Sigmoid colon (tissue), 7 donors: ENCODE data around the gene SRSF2. TPM values are rescaled to one million over a fixed set of nuclear protein-coding genes. Genes with fewer than 3 reads are reported as not detected.
"Not testable (repeated sequence)": the region's sequence is repeated elsewhere in the genome, so short reads cannot be mapped to it uniquely, and the experiment has no call there.

Experiments
- DNase-seq: peaks from one replicate; pipeline ENCODE4 v3.0.0-alpha.2; 2019
- H3K27ac ChIP-seq, 4 donors: fragments of 200-600 bp; sonication (generic); one replicate each; pipeline ENCODE4 v1.5.1; 2016 to 2019; ENCODE audit warnings: mild to moderate bottlenecking in 1 of 4
- H3K27me3 ChIP-seq, 3 donors: fragments of 200-600 bp; sonication (generic); one replicate each; pipeline ENCODE4 v1.5.1; 2019; ENCODE audit warnings: mild to moderate bottlenecking in 1 of 3
- H3K36me3 ChIP-seq, 4 donors: fragments of 200-600 bp; sonication (generic); one replicate each; pipeline ENCODE4 v1.5.1; 2016 to 2019
- H3K4me1 ChIP-seq, 4 donors: fragments of 200-600 bp; sonication (generic); one replicate each; pipeline ENCODE4 v1.5.1; 2017 to 2019
- H3K4me3 ChIP-seq, 4 donors: fragments of 200-600 bp; sonication (generic); one replicate each; pipeline ENCODE4 v1.5.1; 2017 to 2019; ENCODE audit warnings: mild to moderate bottlenecking in 2 of 4, moderate library complexity in 1 of 4
- H3K9me3 ChIP-seq, 4 donors: fragments of 200-600 bp in 3 of 4; sonication (generic) in 3 of 4; one replicate each; pipeline versions ENCODE4 v1.5.1 to v1.6.1; 2013 to 2019
- EP300 ChIP-seq, 4 donors: sonication (generic); formaldehyde crosslinking; IDR thresholded peaks; one replicate each; pipeline ENCODE4 v1.6.1; 2017; ENCODE audit warnings: antibody characterized with exemption in 4 of 4
- POLR2A ChIP-seq, 2 donors: fragments of 450-650 bp; IDR thresholded peaks; one replicate each; pipeline ENCODE4 v1.6.1; 2016; ENCODE audit warnings: antibody characterized with exemption in 2 of 2, mild to moderate bottlenecking in 2 of 2, moderate library complexity in 2 of 2
- POLR2AphosphoS5 ChIP-seq, 4 donors: sonication (generic); formaldehyde crosslinking; IDR thresholded peaks; one replicate each; pipeline ENCODE4 v1.6.1; 2017; ENCODE audit warnings: antibody characterized with exemption in 4 of 4
- WGBS, 2 donors: extraction: QIAGEN DNeasy Blood & Tissue Kit; methylation state at CpG; one replicate each; pipeline ENCODE4 v1.1.7; 2013; 5-methylcytosine and 5-hydroxymethylcytosine counted together
- intact Hi-C: fragments of 100-400 bp; cut with DNase I; formaldehyde crosslinking; loops from one replicate; pipeline ENCODE4 v1.15.1; 2023
- polyA plus RNA-seq, 3 donors: library from polyadenylated mRNA; stranded (reverse); fragments of 200-250 nt; gene quantifications; one replicate each; pipeline ENCODE4 v1.2.3, GENCODE V29; 2013
- total RNA-seq, 4 donors: library from RNA; depleted of rRNA; stranded (reverse); fragments of >200 nt; gene quantifications; one replicate each; pipeline ENCODE4 v1.1.0, GENCODE V29; 2016
- TF ChIP-seq, protein P1 (sequence below), 4 experiments: fragments of 450-650 bp in 3 of 4; fragments of 200-600 bp in 1 of 4; IDR thresholded peaks; one replicate each; pipeline ENCODE4 v1.5.1; 2016 to 2019; ENCODE audit warnings: antibody characterized with exemption in 4 of 4, mild to moderate bottlenecking in 3 of 4, moderate library complexity in 2 of 4
- donor health status: healthy with polysubstance abuse.
- donor health status: Bipolar disorder and iron deficiency.
- donor health status: healthy.

SRSF2 gene
- total and polyA plus RNA-seq, 7 donors = 87.9 to 229 (median 126) TPM

DNA sequence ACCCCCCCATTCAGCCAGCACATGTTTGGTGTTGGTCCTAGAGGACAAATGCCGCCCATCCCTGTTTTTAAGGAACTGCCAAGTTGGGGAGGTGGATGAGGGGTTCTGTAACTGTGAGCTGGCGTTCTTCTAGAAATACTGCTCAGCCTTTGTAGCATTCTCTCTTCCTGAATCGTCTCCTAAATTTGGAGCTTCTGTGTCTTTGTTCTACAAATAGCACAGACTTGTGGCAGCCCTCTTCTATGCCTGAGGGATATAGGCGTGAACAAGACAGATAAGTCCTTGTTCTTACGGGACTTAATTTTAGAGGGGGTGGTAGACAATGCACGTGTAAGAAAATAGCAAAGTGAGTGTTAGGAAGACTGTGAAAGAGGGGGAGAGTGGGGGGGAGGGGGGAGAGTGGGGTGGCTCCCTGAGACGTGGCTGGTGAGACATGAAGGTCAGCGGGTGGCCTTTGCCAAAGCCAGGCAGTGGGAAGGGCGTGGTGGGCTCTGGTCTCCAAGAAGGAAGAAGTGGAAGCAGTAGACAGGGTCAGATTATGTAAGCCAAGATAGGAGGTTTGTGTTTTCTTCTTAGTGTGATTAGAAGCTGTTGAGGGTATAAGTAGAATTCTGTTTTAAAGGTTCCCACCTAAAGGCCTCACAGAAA is 10.7 kb upstream of the SRSF2 start:
- Histone ChIP-seq H3K4me3 (no peak overlapping the region), H3K9me3 (no peaks in the 10 kb centered on the region), H3K4me1 (no peaks in the 10 kb centered on the region), H3K36me3 (peaks cover 7 to 78% (median 15%) of the 10 kb centered on the region in 4 donors), H3K27me3 (no peaks in the 10 kb centered on the region), H3K27ac (no peak overlapping the region)
- intact Hi-C loops = no loop called here
- WGBS, 2 donors = 86 to 89% methylated on average over 9 of the region's 9 CpGs
- TF ChIP-seq, protein P1, sequence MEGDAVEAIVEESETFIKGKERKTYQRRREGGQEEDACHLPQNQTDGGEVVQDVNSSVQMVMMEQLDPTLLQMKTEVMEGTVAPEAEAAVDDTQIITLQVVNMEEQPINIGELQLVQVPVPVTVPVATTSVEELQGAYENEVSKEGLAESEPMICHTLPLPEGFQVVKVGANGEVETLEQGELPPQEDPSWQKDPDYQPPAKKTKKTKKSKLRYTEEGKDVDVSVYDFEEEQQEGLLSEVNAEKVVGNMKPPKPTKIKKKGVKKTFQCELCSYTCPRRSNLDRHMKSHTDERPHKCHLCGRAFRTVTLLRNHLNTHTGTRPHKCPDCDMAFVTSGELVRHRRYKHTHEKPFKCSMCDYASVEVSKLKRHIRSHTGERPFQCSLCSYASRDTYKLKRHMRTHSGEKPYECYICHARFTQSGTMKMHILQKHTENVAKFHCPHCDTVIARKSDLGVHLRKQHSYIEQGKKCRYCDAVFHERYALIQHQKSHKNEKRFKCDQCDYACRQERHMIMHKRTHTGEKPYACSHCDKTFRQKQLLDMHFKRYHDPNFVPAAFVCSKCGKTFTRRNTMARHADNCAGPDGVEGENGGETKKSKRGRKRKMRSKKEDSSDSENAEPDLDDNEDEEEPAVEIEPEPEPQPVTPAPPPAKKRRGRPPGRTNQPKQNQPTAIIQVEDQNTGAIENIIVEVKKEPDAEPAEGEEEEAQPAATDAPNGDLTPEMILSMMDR (IDR thresholded peaks at IDR 0.05) = no peak
- no peak for TF ChIP-seq POLR2AphosphoS5 (IDR thresholded peaks at IDR 0.05)
- no peak for TF ChIP-seq EP300 (IDR thresholded peaks at IDR 0.05)
- TF ChIP-seq POLR2A (IDR thresholded peaks at IDR 0.05) = no peak
- DNase-seq = no peak

GRCh38 chr17:76745785-76746184 is 8.7 kb upstream of the SRSF2 start:
- H3K27me3 ChIP-seq, H3K27ac ChIP-seq, H3K9me3 ChIP-seq, DNase-seq, H3K4me3 ChIP-seq, intact Hi-C loops, H3K4me1 ChIP-seq: not testable (repeated sequence)
- peaks cover 7 to 83% (median 18%) of the 10 kb centered on the region in 4 donors for H3K36me3 ChIP-seq
- 96 to 98% methylated on average over 6 of the region's 6 CpGs for WGBS, 2 donors

DNA sequence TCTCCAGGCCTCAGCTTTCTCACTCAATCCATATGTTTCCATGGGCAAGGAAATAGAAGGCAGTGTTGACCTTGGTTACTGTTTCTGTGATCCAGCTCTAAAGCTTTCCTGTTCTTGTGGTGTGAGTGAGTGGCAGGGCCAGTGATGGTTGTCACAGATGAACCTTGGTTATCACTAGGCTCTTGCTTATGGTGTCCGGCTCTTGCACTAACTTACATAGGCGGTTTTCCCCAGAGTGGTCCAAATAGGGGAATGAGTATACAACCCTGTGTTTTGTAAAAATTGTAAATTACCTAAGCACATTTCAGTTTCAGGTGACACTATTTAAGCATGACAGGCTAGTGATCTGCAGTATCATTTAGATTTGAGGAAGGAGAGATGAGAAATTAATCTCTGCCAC is 7.6 kb upstream of the SRSF2 start:
- 98 to 100% methylated on average over 2 of the region's 2 CpGs for WGBS, 2 donors
- no peak overlapping the region for H3K27ac ChIP-seq
- no peak for DNase-seq
- peaks cover 7 to 73% (median 18%) of the 10 kb centered on the region in 4 donors for H3K36me3 ChIP-seq
- no peak overlapping the region for H3K4me3 ChIP-seq
- intact Hi-C loops = no loop called here
- no peaks in the 10 kb centered on the region for H3K9me3 ChIP-seq
- H3K27me3 ChIP-seq = no peaks in the 10 kb centered on the region
- TF ChIP-seq POLR2AphosphoS5 (IDR thresholded peaks at IDR 0.05) = no peak
- TF ChIP-seq, protein P1 (IDR thresholded peaks at IDR 0.05) = no peak
- TF ChIP-seq POLR2A (IDR thresholded peaks at IDR 0.05) = no peak
- TF ChIP-seq EP300 (IDR thresholded peaks at IDR 0.05) = no peak
- H3K4me1 ChIP-seq = peaks cover 0 to 20% (median 14%) of the 10 kb centered on the region in 4 donors

DNA sequence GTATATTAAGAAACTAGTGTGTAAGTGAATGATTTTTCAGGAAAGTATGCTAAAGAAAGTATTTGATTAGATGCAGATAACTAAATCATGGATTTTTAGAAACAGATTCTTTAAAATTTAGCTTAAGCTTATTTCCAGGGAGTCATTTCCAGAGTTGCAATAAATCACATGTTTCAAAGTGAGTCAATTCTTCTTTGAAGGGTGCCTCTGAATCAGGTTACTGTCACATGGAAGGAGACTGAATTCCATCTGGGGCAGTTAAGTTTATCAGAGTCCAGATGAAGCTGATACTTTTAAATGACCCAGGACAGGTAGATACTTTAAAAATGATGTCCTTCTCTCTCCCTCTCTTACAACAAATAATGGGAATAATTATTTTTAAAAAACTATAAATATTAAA is 5.8 kb upstream of the SRSF2 start:
- H3K36me3 ChIP-seq = peaks cover 7 to 61% (median 18%) of the 10 kb centered on the region in 4 donors
- no peak for DNase-seq
- H3K4me1 ChIP-seq = peaks cover 0 to 35% (median 29%) of the 10 kb centered on the region in 4 donors
- no peaks in the 10 kb centered on the region for H3K27me3 ChIP-seq
- TF ChIP-seq POLR2AphosphoS5 (IDR thresholded peaks at IDR 0.05) = no peak
- H3K9me3 ChIP-seq = no peaks in the 10 kb centered on the region
- H3K4me3 ChIP-seq = no peak overlapping the region
- H3K27ac ChIP-seq = no peak overlapping the region
- intact Hi-C loops = no loop called here

DNA sequence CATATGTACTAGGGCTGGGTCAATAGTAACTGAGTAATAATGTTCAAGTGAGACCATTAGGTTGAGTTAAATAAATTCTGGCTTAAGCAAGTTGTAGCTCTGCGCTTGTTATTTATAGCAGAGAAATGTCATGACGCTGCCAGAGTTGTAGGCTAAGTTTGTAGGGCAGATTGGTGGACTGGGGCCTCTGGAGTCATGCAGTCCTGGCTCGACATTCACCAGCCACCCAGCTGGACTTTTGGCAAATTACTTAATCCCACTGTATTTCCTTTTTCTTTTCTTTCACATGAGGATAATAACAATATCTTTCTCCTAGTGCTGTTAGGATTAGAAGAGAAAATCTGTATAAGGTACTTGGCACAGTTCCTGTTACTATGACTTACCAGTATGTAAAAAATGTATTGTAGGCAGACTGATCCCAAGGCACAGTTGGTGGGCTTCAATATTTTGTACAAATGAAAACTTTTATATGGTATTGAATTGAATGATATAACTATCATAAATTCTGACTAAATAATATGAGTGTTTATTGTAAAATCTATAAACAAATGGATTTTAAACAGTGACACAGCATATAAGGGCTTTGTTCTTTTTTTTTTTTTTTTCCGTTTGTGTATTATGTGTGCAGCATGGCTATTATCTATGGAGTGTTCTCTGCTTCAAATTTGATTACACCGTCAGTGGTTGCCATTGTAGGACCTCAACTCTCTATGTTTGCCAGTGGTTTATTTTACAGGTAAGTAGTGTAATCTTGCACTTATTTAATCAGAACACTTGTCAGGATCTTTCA is 3.4 kb upstream of the SRSF2 start:
- no peaks in the 10 kb centered on the region for H3K9me3 ChIP-seq
- H3K4me3 ChIP-seq = no peak overlapping the region
- DNase-seq = peak; percentile 77
- H3K36me3 ChIP-seq = peaks cover 7 to 45% (median 14%) of the 10 kb centered on the region in 4 donors
- TF ChIP-seq POLR2A (IDR thresholded peaks at IDR 0.05) (no peak), POLR2AphosphoS5 (IDR thresholded peaks at IDR 0.05) (peak in 3 of 4 donors; percentile 49 to 51 (median 50)), EP300 (IDR thresholded peaks at IDR 0.05) (no peak)
- TF ChIP-seq, protein P1 (IDR thresholded peaks at IDR 0.05) = no peak
- H3K27ac ChIP-seq = peak overlapping the region; percentile 98 to 99 (median 98)
- intact Hi-C loops = no loop called here
- WGBS, 2 donors = 77 to 84% methylated on average over 5 of the region's 5 CpGs
- peaks cover 0 to 39% (median 33%) of the 10 kb centered on the region in 4 donors for H3K4me1 ChIP-seq
- no peaks in the 10 kb centered on the region for H3K27me3 ChIP-seq

DNA sequence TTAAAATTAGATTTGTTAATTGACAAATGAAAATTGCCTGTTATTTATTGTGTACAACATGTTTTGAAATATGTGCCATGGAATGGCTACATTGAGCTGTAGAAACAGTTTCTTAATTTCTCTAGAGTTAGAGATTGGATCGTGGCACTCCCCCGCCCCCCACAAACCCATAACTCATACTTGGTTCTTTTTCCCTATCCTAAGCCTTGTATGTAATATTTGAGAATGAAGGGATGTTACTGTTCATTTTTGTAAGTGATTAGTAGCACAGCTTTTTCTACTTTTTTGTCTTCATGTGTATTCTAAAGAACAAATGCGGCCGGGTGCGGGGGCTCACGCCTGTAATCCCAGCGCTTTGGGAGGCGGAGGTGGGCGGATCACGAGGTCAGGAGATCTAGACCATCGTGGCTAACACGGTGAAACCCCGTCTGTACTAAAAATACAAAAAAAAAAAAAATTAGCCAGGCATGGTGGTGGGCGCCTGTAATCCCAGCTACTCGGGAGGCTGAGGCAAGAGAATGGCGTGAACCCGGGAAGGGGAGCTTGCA is 2.5 kb upstream of the SRSF2 start:
- not testable (repeated sequence) for H3K27me3 ChIP-seq, H3K9me3 ChIP-seq, H3K4me3 ChIP-seq
- H3K4me1 ChIP-seq = peaks cover 0 to 48% (median 42%) of the 10 kb centered on the region in 4 donors
- 93 to 95% methylated on average over 17 of the region's 17 CpGs for WGBS, 2 donors
- intact Hi-C loops = loop anchor here (5.0 kb wide), 1 partner anchor 403 kb away; the partner anchor contains the start of gene SEC14L1
- H3K27ac ChIP-seq = peak overlapping the region; percentile 98 to 99 (median 98)
- DNase-seq = peak; percentile 60
- peaks cover 7 to 45% (median 10%) of the 10 kb centered on the region in 4 donors for H3K36me3 ChIP-seq
